Adrenal gland (tissue), 12 donors: Measurements from ENCODE around the gene PAQR7. TPM values are rescaled to one million over a fixed set of nuclear protein-coding genes. Genes with fewer than 3 reads are reported as not detected.
A peak's percentile ranks its signal among the peaks of the same experiment; 100 is the strongest.

Experiments used
- DNase-seq, 7 donors: peaks; one replicate each; pipeline ENCODE4 v3.0.0-alpha.2; 2019 to 2020
- H3K27ac ChIP-seq, 5 donors: fragments of 200-600 bp; sonication (generic) in 4 of 5; 1 replicate in 3 of 5; 2 replicates in 2 of 5; pipeline versions ENCODE4 v1.5.1 to v1.8.0; 2016 to 2020; ENCODE audit warnings: mild to moderate bottlenecking in 1 of 5
- H3K27me3 ChIP-seq: fragments of 200-600 bp; 2 replicates; pipeline ENCODE4 v1.8.0; 2021
- H3K36me3 ChIP-seq, 2 donors: fragments of 200-600 bp; replicated peaks in 1 of 2; 1 replicate in 1 of 2; 2 replicates in 1 of 2; pipeline versions ENCODE4 v1.5.1 to v1.8.0; 2018 to 2022
- H3K4me1 ChIP-seq, 2 donors: fragments of 200-600 bp; replicated peaks in 1 of 2; 1 replicate in 1 of 2; 2 replicates in 1 of 2; pipeline versions ENCODE4 v1.5.1 to v1.8.0; 2018 to 2021
- H3K4me3 ChIP-seq, 4 donors: fragments of 200-600 bp; sonication (generic) in 3 of 4; one replicate each; pipeline ENCODE4 v1.5.1; 2016 to 2018
- H3K9me3 ChIP-seq, 3 donors: fragments of 200-600 bp; sonication (generic) in 1 of 3; replicated peaks in 1 of 3; 1 replicate in 2 of 3; 2 replicates in 1 of 3; pipeline versions ENCODE4 v1.5.1 to v1.8.0; 2016 to 2021
- POLR2A ChIP-seq, 2 donors: fragments of 450-650 bp; IDR thresholded peaks; one replicate each; pipeline ENCODE4 v1.6.1; 2017; ENCODE audit warnings: antibody characterized with exemption in 2 of 2, mild to moderate bottlenecking in 2 of 2, moderate library complexity in 1 of 2
- whole genome bisulfite sequencing, 4 donors: extraction: QIAGEN DNeasy Blood & Tissue Kit in 2 of 4; methylation state at CpG; one replicate each; pipeline versions ENCODE4 v1.1.5 to v1.1.7; 2013 to 2017; 5-methylcytosine and 5-hydroxymethylcytosine counted together
- intact Hi-C, 2 donors: fragments of 100-400 bp; cut with DNase I; formaldehyde crosslinking; loops; one replicate each; pipeline versions ENCODE4 v1.14.1 to v1.15.0; 2022 to 2023
- polyA plus RNA-seq, 3 donors: library from polyadenylated mRNA; stranded (reverse); fragments of 200-250 nt in 2 of 3; fragments of 350-450 nt in 1 of 3; fragmentation: Illumina TruSeq in 1 of 3; extraction: RNeasy Lipid Tissue Mini Kit (QIAGEN cat#74804) in 1 of 3; gene quantifications; one replicate each; pipeline ENCODE4 v1.2.3, GENCODE V29; 2013 to 2014
- total RNA-seq, 9 donors: library from RNA; depleted of rRNA in 4 of 9; stranded (reverse); fragments of >200 nt in 4 of 9; fragments of 120-200 nt in 1 of 9; fragmentation: NEBNext Ultra II Directional in 1 of 9; extraction: Animal tissue kit (Norgen Biotek cat#: 25700) in 1 of 9; gene quantifications; one replicate each; pipeline versions ENCODE4 v1.1.0 to v1.2.4, GENCODE V29; 2013 to 2023
- TF ChIP-seq, protein P1 (sequence below), 6 experiments: fragments of 450-650 bp in 4 of 6; fragments of 200-600 bp in 2 of 6; sonication (generic) in 1 of 6; IDR thresholded peaks; 1 replicate in 5 of 6; 2 replicates in 1 of 6; pipeline versions ENCODE4 v1.5.1 to v1.8.0; 2016 to 2021; ENCODE audit warnings: antibody characterized with exemption in 6 of 6, mild to moderate bottlenecking in 2 of 6, moderate library complexity in 1 of 6
- donor health status: healthy with polysubstance abuse.
- donor health status: Bipolar disorder and iron deficiency.
- donor health status: DM: yes; HTN: yes; CAD: no.
- donor health status: DM: no; HTN: no; CAD: no.
- donor health status: DM: no; HTN: no; CAD: no.
- donor health status: DM: yes; HTN: yes; CAD: no.

The PAQR7 gene
- total and polyA plus RNA-seq, 12 donors = 19.9 to 71.8 (median 34.0) TPM

DNA sequence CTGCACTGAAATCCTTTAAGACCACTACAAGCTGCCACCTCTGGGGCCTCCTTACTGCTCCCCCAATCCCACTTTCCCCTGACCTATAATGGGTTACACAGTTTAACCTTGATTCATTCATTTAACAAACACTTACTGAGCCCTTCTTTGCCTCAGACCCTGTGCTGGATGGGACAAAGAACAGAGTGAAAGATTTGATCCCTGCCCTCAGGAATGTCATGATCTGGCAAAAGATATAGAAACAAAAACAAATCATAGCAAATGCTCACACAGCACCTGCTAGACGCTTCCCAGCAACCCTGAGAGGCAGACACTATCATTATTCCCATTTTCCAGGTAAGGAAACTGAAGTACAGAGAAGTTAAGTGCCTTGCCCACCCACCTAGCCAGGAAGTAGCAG is 9.2 kb downstream of the PAQR7 start:
- Histone ChIP-seq H3K36me3 (peaks cover 0 to 22% of the 10 kb centered on the region in 2 donors), H3K4me1 (peaks cover 12 to 16% of the 10 kb centered on the region in 2 donors), H3K4me3 (no peak overlapping the region), H3K27me3 (no peaks in the 10 kb centered on the region), H3K9me3 (no peaks in the 10 kb centered on the region), H3K27ac (no peak overlapping the region)
- DNase-seq = peak in 1 of 7 donors; percentile 2
- WGBS, 4 donors = 59 to 80% (median 69%) methylated on average over 1 of the region's 1 CpG
- TF ChIP-seq, protein P1, sequence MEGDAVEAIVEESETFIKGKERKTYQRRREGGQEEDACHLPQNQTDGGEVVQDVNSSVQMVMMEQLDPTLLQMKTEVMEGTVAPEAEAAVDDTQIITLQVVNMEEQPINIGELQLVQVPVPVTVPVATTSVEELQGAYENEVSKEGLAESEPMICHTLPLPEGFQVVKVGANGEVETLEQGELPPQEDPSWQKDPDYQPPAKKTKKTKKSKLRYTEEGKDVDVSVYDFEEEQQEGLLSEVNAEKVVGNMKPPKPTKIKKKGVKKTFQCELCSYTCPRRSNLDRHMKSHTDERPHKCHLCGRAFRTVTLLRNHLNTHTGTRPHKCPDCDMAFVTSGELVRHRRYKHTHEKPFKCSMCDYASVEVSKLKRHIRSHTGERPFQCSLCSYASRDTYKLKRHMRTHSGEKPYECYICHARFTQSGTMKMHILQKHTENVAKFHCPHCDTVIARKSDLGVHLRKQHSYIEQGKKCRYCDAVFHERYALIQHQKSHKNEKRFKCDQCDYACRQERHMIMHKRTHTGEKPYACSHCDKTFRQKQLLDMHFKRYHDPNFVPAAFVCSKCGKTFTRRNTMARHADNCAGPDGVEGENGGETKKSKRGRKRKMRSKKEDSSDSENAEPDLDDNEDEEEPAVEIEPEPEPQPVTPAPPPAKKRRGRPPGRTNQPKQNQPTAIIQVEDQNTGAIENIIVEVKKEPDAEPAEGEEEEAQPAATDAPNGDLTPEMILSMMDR (IDR thresholded peaks at IDR 0.05) = no peak
- TF ChIP-seq POLR2A (IDR thresholded peaks at IDR 0.05) = no peak
- intact Hi-C loops = no loop called here

DNA sequence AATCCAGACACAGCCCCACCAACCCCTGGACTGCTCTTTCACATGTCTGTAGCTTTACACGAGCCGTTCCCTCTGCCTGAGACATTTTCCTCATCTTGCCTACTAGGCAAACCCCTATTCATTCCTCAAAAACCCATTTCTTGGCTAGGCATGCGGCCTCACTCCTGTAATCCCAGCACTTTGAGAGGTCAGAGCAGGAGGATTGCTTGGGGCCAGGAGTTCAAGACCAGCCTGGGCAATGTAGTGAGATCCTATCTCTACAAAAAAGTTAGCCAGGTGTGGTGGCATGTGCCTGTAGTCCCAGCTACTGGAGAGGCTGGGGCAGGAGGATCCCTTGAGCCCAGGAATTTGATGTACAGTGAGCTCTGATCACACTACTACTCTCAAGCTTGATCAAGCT is 11.1 kb downstream of the PAQR7 start:
- no peak overlapping the region for H3K4me3 ChIP-seq
- no peak overlapping the region for H3K27ac ChIP-seq
- H3K27me3 ChIP-seq = no peaks in the 10 kb centered on the region
- H3K9me3 ChIP-seq = no peaks in the 10 kb centered on the region
- DNase-seq = peak in 1 of 7 donors; percentile 8
- H3K36me3 ChIP-seq = peaks cover 0 to 22% of the 10 kb centered on the region in 2 donors
- intact Hi-C loops = loop anchor here in 1 of 2 donors (5.0 kb wide), 1 partner anchor 42 kb away; no protein-coding TSS in a partner anchor
- no peak for TF ChIP-seq POLR2A (IDR thresholded peaks at IDR 0.05)
- TF ChIP-seq, protein P1 (IDR thresholded peaks at IDR 0.05) = no peak
- H3K4me1 ChIP-seq = peaks cover 0 to 16% of the 10 kb centered on the region in 2 donors
- WGBS, 4 donors = 88 to 96% (median 92%) methylated on average over 3 of the region's 3 CpGs

DNA sequence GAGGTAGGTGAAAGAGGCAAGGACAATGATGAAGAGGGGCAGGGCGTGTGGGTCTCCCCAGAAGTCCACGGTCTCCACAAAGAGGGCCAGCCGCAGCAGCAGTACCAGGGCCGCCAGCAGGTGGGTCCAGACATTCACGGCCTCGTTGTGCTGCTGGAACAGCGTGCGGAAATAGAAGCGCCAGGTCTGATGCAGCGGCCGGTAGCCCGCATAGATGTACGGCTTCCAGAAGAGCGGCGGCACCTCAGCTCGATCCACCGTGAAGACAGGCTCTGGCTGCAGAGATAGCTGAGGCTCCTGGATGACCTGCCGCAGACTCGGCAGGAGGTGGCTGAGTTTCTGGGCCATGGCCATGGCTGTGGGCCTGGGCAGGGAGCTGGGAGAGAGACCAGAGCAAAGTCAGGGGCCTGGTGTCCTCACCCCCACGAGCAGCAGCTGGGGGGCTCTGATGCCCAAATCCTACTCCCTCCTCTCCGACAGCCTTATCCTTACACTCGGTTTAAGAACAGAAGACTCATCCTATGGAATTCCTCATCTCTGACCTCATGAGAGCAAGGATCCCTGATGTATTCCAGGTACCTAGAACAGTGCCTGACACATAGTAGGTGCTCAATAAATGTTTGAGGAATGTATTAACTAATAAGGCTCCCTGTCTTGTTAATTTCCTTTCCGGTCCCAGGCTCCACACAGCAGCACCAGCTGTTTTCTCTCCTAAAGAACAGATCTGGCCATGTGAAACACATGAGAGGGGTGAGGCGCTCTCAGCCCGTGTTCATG is 11.8 kb downstream of the PAQR7 start:
- Histone ChIP-seq H3K9me3 (no peaks in the 10 kb centered on the region), H3K4me1 (peaks cover 5 to 21% of the 10 kb centered on the region in 2 donors), H3K27me3 (no peaks in the 10 kb centered on the region), H3K27ac (no peak overlapping the region), H3K36me3 (peaks cover 0 to 17% of the 10 kb centered on the region in 2 donors), H3K4me3 (no peak overlapping the region)
- no peak for TF ChIP-seq POLR2A (IDR thresholded peaks at IDR 0.05)
- TF ChIP-seq, protein P1 (IDR thresholded peaks at IDR 0.05) = no peak
- intact Hi-C loops = loop anchor here in 1 of 2 donors (5.0 kb wide), 1 partner anchor 41 kb away; no protein-coding TSS in a partner anchor
- WGBS, 4 donors = 83 to 94% (median 88%) methylated on average over 8 to 25 of the region's 25 CpGs
- DNase-seq = no peak

DNA sequence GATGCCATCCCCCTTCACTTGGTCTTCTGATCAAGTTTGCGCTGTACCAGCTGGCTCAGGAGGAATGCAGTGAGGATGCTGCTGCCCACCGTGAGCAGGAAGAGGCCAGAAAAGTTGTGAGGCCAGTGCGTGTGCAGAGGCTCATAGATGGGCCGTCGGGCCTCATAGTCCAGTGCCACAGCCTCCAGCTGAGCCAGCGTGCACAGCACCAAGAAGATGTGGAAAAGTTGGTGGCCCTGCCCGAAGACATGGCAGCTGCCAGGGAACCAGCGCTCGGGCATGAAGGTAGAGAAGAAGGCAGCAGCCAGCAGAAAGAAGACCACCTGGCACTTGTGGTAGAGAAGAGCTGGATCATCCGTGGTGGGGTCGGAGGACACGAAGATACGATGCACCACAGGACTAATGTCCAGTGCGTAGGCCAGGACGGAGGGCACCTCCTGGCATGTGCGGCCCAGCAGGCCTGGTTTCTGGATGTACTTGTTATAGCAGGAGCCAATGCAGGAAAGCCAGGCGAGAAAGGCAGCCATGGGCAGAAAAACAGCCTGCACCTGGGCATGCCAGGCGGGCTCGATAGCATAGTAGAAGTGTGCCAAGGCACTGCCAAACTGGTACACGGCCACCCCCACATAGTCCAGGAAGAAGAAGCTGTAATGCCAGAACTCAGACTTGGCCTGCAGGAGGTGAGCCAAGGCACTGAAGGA is 12.6 kb downstream of the PAQR7 start:
- no peak for DNase-seq
- 92 to 94% (median 92%) methylated on average over 13 to 20 of the region's 20 CpGs for WGBS, 4 donors
- Histone ChIP-seq H3K4me1 (peaks cover 6 to 26% of the 10 kb centered on the region in 2 donors), H3K27ac (no peak overlapping the region), H3K4me3 (no peak overlapping the region), H3K27me3 (no peaks in the 10 kb centered on the region), H3K9me3 (no peaks in the 10 kb centered on the region), H3K36me3 (peaks cover 0 to 17% of the 10 kb centered on the region in 2 donors)
- intact Hi-C loops = loop anchor here in 1 of 2 donors (5.0 kb wide), 1 partner anchor 41 kb away; no protein-coding TSS in a partner anchor
- TF ChIP-seq, protein P1 (IDR thresholded peaks at IDR 0.05) = no peak
- TF ChIP-seq POLR2A (IDR thresholded peaks at IDR 0.05) = no peak
